Activated T-helper 9 cell treated with anti-CD3 and anti-CD28 coated beads, Interleukin-2, amount 50 U/mL, for 16 hours (primary cell): ENCODE measurements around the gene RHBDL2.
"Not testable (repeated sequence)": the region's sequence is repeated elsewhere in the genome, so short reads cannot be mapped to it uniquely, and the experiment has no call there.

Source experiments
- DNase-seq: peaks from one replicate; pipeline ENCODE4 v3.0.0-alpha.2; 2020; ENCODE audit warnings: low read depth

RHBDL2 gene

DNA sequence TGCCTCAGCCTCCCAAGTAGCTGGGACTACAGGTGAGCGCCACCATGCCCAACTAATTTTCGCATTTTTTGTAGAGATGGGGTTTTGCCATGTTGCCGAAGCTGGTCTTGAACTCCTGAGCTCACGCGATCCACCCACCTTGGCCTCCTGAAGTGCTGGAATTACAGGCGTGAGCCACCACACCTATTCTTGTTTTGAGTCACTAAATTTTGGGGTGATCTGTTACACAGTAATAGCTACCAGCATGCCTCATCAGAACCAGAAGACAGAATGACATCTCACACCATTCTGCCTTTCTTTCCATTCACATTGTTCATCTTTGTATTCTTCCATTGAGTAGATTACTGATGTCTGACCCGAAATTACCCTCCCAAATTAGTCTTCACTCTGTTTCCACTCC, 9.1 kb downstream of the RHBDL2 start:
- no peak for DNase-seq

DNA sequence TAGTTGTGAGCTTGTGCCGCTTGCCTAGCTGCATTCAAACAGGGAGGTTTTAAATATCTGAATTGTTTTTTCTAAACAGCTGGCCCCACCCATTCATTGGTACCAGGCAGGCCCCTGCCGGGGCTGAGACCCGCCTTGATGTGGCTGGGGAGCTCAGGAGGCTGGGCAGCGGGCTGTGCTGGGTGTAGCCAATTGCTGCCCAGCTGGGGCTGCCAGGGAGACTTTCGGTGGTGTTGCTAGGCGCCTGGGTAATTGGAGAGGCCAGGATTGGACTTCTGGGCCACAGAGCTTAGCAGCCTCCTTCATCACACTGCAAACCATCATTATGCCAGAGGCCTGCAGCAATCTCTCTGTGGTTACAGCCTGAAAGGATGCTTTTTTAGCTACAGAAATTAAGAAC, 12.2 kb downstream of the RHBDL2 start:
- DNase-seq: no peak

GRCh38 chr1:38929054-38929453, 12.6 kb downstream of the RHBDL2 start:
- no peak for DNase-seq

DNA sequence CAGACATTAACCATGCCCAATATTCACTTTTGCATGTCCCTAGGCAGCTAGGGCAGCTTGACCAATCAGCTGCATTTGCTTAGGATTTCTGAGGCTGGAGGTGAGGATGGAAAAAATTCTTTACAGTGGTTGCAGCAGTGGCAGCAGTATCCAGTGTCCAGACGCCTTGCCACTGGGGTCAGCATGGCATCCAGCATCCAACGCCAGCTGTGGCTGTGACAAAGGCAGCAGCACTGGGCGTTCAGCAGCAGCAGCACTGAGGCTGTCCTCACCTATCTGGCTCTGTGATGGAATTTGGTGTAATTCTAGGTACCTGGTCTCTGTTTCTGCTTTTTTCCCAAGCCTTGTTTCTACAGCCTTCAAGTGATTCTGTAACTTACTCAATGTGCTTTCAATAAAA, 15.5 kb downstream of the RHBDL2 start:
- DNase-seq: no peak

DNA sequence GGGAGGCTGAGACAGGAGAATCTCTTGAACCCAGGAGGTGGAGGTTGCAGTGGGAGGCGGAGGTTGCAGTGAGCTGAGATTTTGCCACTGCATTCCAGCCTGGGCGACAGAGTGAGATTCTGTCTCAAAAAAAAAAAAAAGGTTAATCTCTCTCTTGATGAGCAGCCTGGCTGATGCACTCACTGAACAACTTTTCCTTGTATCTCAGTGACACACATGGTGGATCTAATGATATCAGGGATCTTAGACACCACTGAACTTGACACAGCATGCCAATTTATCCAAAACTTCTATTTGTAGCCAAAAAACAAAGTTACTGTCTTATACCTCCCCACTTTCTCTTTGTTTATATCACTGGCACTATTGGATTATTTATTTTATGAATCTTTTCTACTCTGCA, 16.2 kb downstream of the RHBDL2 start:
- DNase-seq: no peak

DNA sequence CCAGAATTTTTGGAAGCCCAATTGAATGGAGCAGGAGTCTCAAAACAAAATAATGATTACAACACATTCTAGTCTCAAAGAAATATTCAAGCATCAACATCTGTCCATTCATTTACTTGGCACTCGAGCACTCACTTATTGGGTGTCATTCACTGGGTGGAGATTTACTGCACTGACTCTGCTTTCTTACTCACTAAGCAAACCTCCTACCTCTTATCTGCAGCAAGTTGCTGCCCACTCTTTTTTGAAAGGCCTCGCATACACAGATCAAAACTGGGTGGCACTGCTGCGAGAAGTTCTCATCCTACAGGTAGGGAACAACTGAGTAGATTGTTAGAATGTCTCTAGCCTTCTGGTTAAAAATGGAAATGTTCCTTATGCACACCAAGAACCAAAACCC, 18.0 kb downstream of the RHBDL2 start:
- DNase-seq: no peak

DNA sequence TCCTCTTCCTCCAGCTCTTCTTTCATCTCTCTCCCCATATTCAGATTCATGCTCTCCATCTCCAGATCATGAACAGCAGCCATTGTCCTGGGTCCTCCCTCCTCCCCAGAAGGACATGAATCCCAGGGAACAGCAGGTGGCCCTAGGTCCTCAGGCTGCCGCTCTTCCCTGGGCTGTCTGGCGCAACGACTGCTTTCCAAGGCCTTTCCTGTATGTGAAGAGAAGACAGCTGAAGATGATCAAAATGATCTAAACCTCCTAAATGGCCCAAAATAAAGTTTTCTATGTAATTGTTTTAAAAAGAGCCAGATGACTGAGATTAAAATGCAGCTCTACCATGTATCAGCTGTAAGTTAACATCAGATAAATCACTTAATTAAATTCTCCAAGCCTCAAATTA, 22.5 kb downstream of the RHBDL2 start:
- no peak for DNase-seq

GRCh38 chr1:38918568-38918967, 23.1 kb downstream of the RHBDL2 start:
- DNase-seq: no peak

GRCh38 chr1:38917772-38918171, 23.9 kb downstream of the RHBDL2 start:
- DNase-seq: no peak

DNA sequence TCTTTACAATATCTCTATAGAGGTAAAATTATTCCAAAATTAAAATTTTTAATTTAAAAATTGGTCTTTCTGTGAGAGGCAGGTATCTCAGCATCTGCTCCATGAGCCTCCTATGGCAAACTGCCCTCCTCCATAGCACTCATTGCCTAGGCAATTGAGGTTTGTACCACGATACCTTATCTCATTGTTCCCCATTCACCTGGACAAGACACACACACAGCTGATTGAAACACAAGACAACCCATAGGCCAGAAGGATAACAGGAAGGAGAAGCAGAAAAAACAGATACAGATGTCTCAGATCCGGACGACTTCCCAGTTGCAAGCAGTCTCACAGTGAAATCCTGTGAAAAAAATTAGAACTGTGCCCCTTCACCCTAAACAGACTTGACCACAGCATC, 24.3 kb downstream of the RHBDL2 start:
- DNase-seq: no peak

GRCh38 chr1:38915352-38915948, 26.2 kb downstream of the RHBDL2 start:
- DNase-seq: no peak

GRCh38 chr1:38914908-38915307, 26.7 kb downstream of the RHBDL2 start:
- not testable (repeated sequence) for DNase-seq

DNA sequence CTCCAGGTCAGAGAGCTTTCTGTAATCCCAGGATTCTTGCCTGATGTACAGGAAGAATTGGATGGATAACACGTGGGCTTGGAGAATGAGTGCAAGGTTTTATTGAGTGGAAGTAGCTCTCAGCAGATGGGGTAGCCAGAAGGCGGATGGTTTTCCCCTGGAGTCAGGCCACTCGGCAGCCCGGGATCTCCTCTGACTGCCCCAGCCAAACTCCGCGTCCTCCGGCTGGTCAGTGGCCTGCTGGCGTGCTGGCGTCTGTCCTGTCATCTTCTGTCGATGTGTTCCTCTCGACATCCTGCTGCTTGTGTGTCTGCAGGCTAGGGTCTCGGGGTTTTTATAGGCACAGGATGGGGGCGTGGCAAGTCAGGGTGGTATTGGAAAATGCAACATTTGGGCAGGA, 32.8 kb downstream of the RHBDL2 start:
- DNase-seq: no peak

DNA sequence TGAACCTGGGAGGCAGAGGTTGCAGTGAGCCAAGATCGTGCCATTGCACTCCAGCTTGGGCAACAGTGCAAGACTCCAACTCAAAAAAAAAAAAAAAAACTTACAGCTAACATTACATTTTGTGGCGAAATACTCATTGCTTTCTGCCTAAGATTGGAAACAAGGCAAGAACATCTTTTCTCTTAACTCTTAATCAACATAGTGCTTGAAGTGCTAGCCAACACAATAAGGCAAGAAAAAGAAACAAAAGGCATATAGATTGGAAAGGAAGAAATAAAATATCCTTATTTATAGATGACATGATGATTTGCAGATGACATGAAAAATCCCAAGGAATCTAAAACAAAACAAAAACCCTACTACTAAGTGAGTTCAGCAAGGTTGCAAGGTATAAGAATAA, 35.6 kb downstream of the RHBDL2 start:
- no peak for DNase-seq

GRCh38 chr1:38899560-38899959, 42.1 kb downstream of the RHBDL2 start:
- DNase-seq: no peak

DNA sequence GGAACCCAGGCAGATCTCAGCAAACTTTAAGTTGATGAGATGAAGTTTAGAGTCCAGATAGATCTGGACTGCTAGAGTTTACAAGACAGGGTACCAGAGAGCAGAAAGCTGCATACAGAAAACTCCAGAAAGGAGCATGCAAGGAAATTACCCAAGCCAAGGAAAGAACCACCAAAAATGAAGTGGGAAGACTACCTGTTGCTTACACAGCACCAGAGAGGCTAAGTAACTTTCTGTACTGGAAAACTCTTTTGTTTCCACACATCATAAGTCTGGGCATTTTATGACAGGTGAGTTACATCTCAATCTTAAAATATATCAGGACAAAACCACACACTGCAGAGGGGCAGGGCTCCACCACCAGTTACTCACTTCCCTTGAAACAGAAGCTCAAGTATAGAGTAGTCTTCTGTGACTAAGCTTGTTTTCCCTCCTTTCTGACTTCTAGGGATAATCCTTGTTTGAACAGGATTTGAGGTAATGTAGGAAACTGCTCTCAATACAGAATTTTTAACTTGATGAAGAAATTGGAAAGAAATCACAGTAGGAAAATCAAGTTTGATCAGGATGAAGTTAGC, 42.9 kb downstream of the RHBDL2 start:
- DNase-seq: no peak

DNA sequence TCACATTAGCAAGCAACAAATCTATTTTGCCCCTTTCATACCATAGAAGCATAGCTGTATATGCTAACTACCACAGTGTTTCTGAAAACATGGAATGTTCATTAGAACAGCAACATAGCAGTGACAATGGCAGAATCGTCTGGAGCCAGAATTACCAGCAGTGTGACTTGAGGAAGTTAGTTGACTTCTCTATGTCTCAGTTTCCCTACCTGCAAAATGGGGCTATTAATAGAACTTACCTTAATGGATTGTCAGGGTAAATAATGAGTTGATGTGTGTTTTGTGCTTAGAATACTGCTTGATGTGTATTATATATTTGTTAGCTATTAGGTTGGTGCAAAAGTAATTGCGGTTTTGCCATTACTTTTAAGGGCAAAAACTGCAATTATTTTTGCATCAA, 45.5 kb downstream of the RHBDL2 start:
- DNase-seq: no peak

- no peak for DNase-seq
These were observed 48.7 kb downstream of the RHBDL2 start for GRCh38 chr1:38892976-38893375.

- DNase-seq: no peak
These were observed 49.9 kb downstream of the RHBDL2 start for GRCh38 chr1:38891753-38892152.

DNA sequence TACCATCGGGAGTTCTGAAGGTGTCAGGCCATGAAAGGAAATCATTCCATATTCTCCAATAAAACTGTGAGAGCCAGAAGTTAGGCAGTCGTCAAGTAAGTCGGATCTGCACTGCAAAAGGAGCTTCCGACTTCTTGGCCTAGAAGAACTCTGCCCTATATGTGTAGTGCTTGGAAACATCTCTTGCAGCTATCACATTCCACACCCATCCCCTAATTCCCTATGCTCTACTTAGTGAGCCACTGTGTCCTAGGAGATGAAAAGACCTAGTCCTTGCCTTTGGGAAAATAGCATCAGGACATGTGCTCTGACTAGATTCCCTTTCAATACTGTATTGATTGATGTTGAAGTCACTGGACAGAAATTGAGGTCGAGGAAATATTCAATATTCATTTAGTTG, 52.0 kb downstream of the RHBDL2 start:
- DNase-seq: no peak

- DNase-seq: no peak
These were observed 53.0 kb downstream of the RHBDL2 start for GRCh38 chr1:38888423-38889333.

DNA sequence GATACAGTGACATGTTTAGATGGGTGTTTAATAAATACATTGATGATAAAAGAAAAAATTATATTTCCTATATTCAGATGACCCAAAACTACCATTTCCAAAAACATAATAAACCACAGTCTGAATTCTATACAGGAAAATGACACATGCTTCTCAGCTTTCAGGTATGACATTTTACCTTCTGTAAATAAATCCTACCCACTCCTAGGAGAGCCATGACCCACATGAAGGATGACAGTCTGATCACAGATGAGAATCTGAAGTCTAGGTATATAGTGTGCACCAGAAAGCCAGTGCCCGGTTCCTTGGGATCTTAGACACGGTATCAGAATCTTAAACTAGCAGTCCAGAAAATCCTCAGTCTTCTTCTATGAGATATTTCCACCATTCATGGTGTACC, 56.5 kb downstream of the RHBDL2 start:
- no peak for DNase-seq

DNA sequence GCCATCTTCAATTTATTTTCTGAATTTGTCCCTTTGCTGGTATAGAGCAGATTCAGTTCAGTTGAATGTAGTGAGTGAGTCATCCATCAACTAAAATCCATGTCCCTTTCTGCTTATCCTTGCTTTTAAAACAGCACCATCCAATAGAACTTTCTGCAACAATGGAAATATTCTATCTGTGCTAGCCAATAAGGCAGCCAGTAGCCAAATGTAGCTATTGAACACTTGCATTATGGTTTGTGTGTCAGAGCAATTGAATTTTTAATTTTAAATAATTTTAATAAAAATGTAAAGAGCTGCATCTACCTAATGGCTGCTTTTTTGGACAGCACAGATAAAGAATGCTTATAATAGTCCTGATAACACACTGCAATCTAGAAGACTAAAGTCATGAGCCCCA, 60.1 kb downstream of the RHBDL2 start, which contains the start of gene GJA9:
Gene GJA9, minus strand, starts transcription at position 101 of the 400 bp plus-strand sequence. CDS start 5,489 bp downstream, outside the sequence.
- DNase-seq: no peak
